ENCODE measurements around the gene IMPDH2. TPM values are rescaled to one million over a fixed set of nuclear protein-coding genes. Genes with fewer than 3 reads are reported as not detected.

IMPDH2 gene
- polyA plus RNA-seq, 3 donors = 20.8 to 67.3 (median 21.0) TPM

GRCh38 chr3:49022688-49023171, 6.5 kb downstream of the IMPDH2 start:
- Histone ChIP-seq H3K4me1 (ENCODE audit: control insufficient read depth in 1 of 2, insufficient read depth in 2 of 2, low read length in 2 of 2) (peaks cover 34 to 42% of the 10 kb centered on the region in 2 donors), H4K20me1 (ENCODE audit: insufficient read depth, low read length) (peaks cover under 1% of the 10 kb centered on the region), H3K9me3 (replicated peaks in 1 of 2; ENCODE audit: control insufficient read depth in 1 of 2, insufficient read depth in 1 of 2, low read length in 2 of 2) (no peaks in the 10 kb centered on the region), H3K79me2 (ENCODE audit: insufficient read depth, low read length) (peaks cover 65% of the 10 kb centered on the region), H3K27me3 (ENCODE audit: control insufficient read depth in 2 of 2, insufficient read depth in 2 of 2, low read length in 2 of 2) (no peaks in the 10 kb centered on the region), H3K36me3 (replicated peaks in 1 of 2; ENCODE audit: control insufficient read depth in 1 of 2, insufficient read depth in 2 of 2, low read length in 2 of 2) (peaks cover 32 to 40% of the 10 kb centered on the region in 2 donors), H3K4me2 (replicated peaks; ENCODE audit: extremely low read depth, low read length, poor library complexity, severe bottlenecking) (peak overlapping the region; percentile 94), H3K27ac (ENCODE audit: low read depth in 1 of 2, low read length in 2 of 2) (peak overlapping the region; percentile 98), H3K4me3 (replicated peaks in 1 of 3; ENCODE audit: low read depth in 2 of 3, low read length in 3 of 3) (peak overlapping the region; percentile 71 to 90 (median 84)), H3K9ac (ENCODE audit: insufficient read depth, low read length, poor library complexity, severe bottlenecking) (peak overlapping the region; percentile 98), H2AFZ (ENCODE audit: insufficient read depth, low read depth, low read length, poor library complexity, severe bottlenecking) (peak overlapping the region; percentile 89)
- no peaks in the 10 kb centered on the region for H3K9me3 Mint-ChIP-seq
- no peak for TF ChIP-seq CTCF (IDR thresholded peaks at IDR 0.05)
- 50% methylated on average over 8 of the region's 12 CpGs for WGBS (ENCODE audit: insufficient coverage)
- intact Hi-C loops (cut with micrococcal nuclease) = loop anchor here (5.0 kb wide), 2 partner anchors 35 to 70 kb away; partner anchors contain the start of gene QRICH1 (in 2 of the 2)
- H3K36me3 Mint-ChIP-seq = peaks cover 33 to 34% of the 10 kb centered on the region in 2 donors
- peaks cover 32% of the 10 kb centered on the region for H3K4me1 Mint-ChIP-seq
- DNase-seq = no peak
- peaks cover 0 to 2% (median 0%) of the 10 kb centered on the region in 3 donors for H3K27me3 Mint-ChIP-seq (ENCODE audit: low read depth in 3 of 3)
- peak overlapping the region; percentile 94 to 98 (median 96) for H3K27ac Mint-ChIP-seq
- H3K4me3 Mint-ChIP-seq = peak overlapping the region; percentile 90 to 92

- Histone ChIP-seq H3K4me2 (replicated peaks; ENCODE audit: extremely low read depth, low read length, poor library complexity, severe bottlenecking) (peak within 1 kb of the TSS; percentile 94), H3K4me3 (replicated peaks in 1 of 3; ENCODE audit: low read depth in 2 of 3, low read length in 3 of 3) (peak within 1 kb of the TSS; percentile 71 to 90 (median 84)), H4K20me1 (ENCODE audit: insufficient read depth, low read length) (peaks cover 7% of the 10 kb centered on the region), H3K4me1 (ENCODE audit: control insufficient read depth in 1 of 2, insufficient read depth in 2 of 2, low read length in 2 of 2) (peaks cover 41 to 49% of the 10 kb centered on the region in 2 donors), H3K9ac (ENCODE audit: insufficient read depth, low read length, poor library complexity, severe bottlenecking) (peak within 1 kb of the TSS; percentile 98), H2AFZ (ENCODE audit: insufficient read depth, low read depth, low read length, poor library complexity, severe bottlenecking) (peak within 1 kb of the TSS; percentile 89), H3K27me3 (ENCODE audit: control insufficient read depth in 2 of 2, insufficient read depth in 2 of 2, low read length in 2 of 2) (no peaks in the 10 kb centered on the region), H3K36me3 (replicated peaks in 1 of 2; ENCODE audit: control insufficient read depth in 1 of 2, insufficient read depth in 2 of 2, low read length in 2 of 2) (peaks cover 32 to 40% of the 10 kb centered on the region in 2 donors), H3K79me2 (ENCODE audit: insufficient read depth, low read length) (peaks cover 62% of the 10 kb centered on the region), H3K9me3 (replicated peaks in 1 of 2; ENCODE audit: control insufficient read depth in 1 of 2, insufficient read depth in 1 of 2, low read length in 2 of 2) (no peaks in the 10 kb centered on the region), H3K27ac (ENCODE audit: low read depth in 1 of 2, low read length in 2 of 2) (peak within 1 kb of the TSS; percentile 98)
- H3K27me3 Mint-ChIP-seq (ENCODE audit: low read depth in 3 of 3) = peaks cover 0 to 2% (median 0%) of the 10 kb centered on the region in 3 donors
- under 1% methylated on average over 81 of the region's 83 CpGs for WGBS (ENCODE audit: insufficient coverage)
- H3K36me3 Mint-ChIP-seq = peaks cover 33 to 34% of the 10 kb centered on the region in 2 donors
- H3K27ac Mint-ChIP-seq = peak within 1 kb of the TSS; percentile 96 to 99 (median 98)
- H3K4me3 Mint-ChIP-seq = peak within 1 kb of the TSS; percentile 90 to 92
- peaks cover 34% of the 10 kb centered on the region for H3K4me1 Mint-ChIP-seq
- intact Hi-C loops (cut with micrococcal nuclease) = loop anchor here (1.0 to 5.0 kb wide), 3 partner anchors 7 to 70 kb away; partner anchors contain the start of genes QRICH1 (in 2 of the 2) and IMPDH2 (in 1 of the 2)
- TF ChIP-seq CTCF (IDR thresholded peaks at IDR 0.05) = peak; percentile 100
- peak; percentile 89 to 93 (median 93) for DNase-seq
- no peaks in the 10 kb centered on the region for H3K9me3 Mint-ChIP-seq
These were observed 7.1 kb downstream of the IMPDH2 start, which contains the start of gene NDUFAF3 for GRCh38 chr3:49021813-49022687. Gene NDUFAF3, plus strand, starts transcription at chr3:49022121. Its CDS starts 24 bp downstream, at chr3:49022145.

All from CD14-positive monocyte (primary cell).